Astrocyte (in vitro differentiated cells and primary cell): ENCODE measurements around the gene SH3RF1. TPM values are rescaled to one million over a fixed set of nuclear protein-coding genes. Genes with fewer than 3 reads are reported as not detected.

Experiments used
- DNase-seq: peaks from one replicate; pipeline ENCODE4 v3.0.0-alpha.2; 2010; ENCODE audit warnings: low read depth
- FAIRE-seq: peaks from 2 replicates; lab custom pipeline; 2011; peaks lifted over from hg19 to GRCh38; lab: Jason Lieb, UNC
- H2AFZ ChIP-seq: 2 replicates; pipeline ENCODE4 v1.6.0; 2012; ENCODE audit warnings: low read depth, low read length, inconsistent platforms
- H3K27ac ChIP-seq: 2 replicates; pipeline ENCODE4 v1.5.1; 2011; ENCODE audit warnings: low read depth, low read length, inconsistent platforms
- H3K27me3 ChIP-seq: 2 replicates; pipeline ENCODE4 v1.6.0; 2011; ENCODE audit warnings: low read length, inconsistent platforms; ENCODE audit not compliant: insufficient read depth
- H3K36me3 ChIP-seq: 2 replicates; pipeline ENCODE4 v1.5.1; 2011; ENCODE audit warnings: low read length, inconsistent platforms; ENCODE audit not compliant: insufficient read depth
- H3K4me1 ChIP-seq: 2 replicates; pipeline ENCODE4 v1.5.1; 2011; ENCODE audit warnings: low read length, inconsistent platforms; ENCODE audit not compliant: insufficient read depth
- H3K4me2 ChIP-seq: 2 replicates; pipeline ENCODE4 v1.6.0; 2012; ENCODE audit warnings: low read length, inconsistent platforms
- H3K4me3 ChIP-seq: 2 replicates; pipeline ENCODE4 v1.5.1; 2011; ENCODE audit warnings: low read depth, mild to moderate bottlenecking, low read length, inconsistent platforms; ENCODE audit not compliant: insufficient read depth
- H3K79me2 ChIP-seq: 2 replicates; pipeline ENCODE4 v1.6.0; 2012; ENCODE audit warnings: mild to moderate bottlenecking, low read length, inconsistent platforms; ENCODE audit not compliant: insufficient read depth
- H3K9ac ChIP-seq: 2 replicates; pipeline ENCODE4 v1.6.0; 2012; ENCODE audit warnings: mild to moderate bottlenecking, low read length, inconsistent platforms
- H3K9me3 ChIP-seq: 2 replicates; pipeline ENCODE4 v1.5.1; 2012; ENCODE audit warnings: low read depth, mild to moderate bottlenecking, low read length, inconsistent platforms; ENCODE audit not compliant: insufficient read depth
- H4K20me1 ChIP-seq: 2 replicates; pipeline ENCODE4 v1.6.0; 2012; ENCODE audit warnings: low read length, inconsistent platforms; ENCODE audit not compliant: insufficient read depth
- H3K27ac Mint-ChIP-seq: one replicate; pipeline ENCODE4 v1.8.0; 2021; ENCODE audit warnings: mild to moderate bottlenecking, mixed read lengths; ENCODE audit not compliant: unreplicated experiment
- H3K27me3 Mint-ChIP-seq: one replicate; pipeline ENCODE4 v1.8.0; 2021; ENCODE audit warnings: low read depth, mixed read lengths; ENCODE audit not compliant: unreplicated experiment
- H3K36me3 Mint-ChIP-seq: one replicate; pipeline ENCODE4 v1.8.0; 2021; ENCODE audit warnings: low read depth, mixed read lengths; ENCODE audit not compliant: unreplicated experiment
- H3K4me1 Mint-ChIP-seq: one replicate; pipeline ENCODE4 v1.8.0; 2021; ENCODE audit warnings: low read depth, mixed read lengths; ENCODE audit not compliant: unreplicated experiment
- H3K4me3 Mint-ChIP-seq: one replicate; pipeline ENCODE4 v1.8.0; 2021; ENCODE audit warnings: mild to moderate bottlenecking, moderate library complexity, mixed read lengths; ENCODE audit not compliant: unreplicated experiment
- H3K9me3 Mint-ChIP-seq: one replicate; pipeline ENCODE4 v1.8.0; 2021; ENCODE audit warnings: mild to moderate bottlenecking, mixed read lengths; ENCODE audit not compliant: unreplicated experiment
- CTCF ChIP-seq: IDR thresholded peaks from 2 replicates; pipeline ENCODE4 v1.5.1; 2011; ENCODE audit warnings: low read depth, mild to moderate bottlenecking, inconsistent platforms, low read length, moderate library complexity; ENCODE audit not compliant: insufficient read depth
- EZH2 ChIP-seq: IDR thresholded peaks from 2 replicates; pipeline ENCODE4 v1.6.1; 2012; ENCODE audit warnings: mild to moderate bottlenecking, low read length, inconsistent platforms; ENCODE audit not compliant: insufficient read depth
- total RNA-seq: library from RNA; stranded (reverse); gene quantifications from 2 replicates; pipeline ENCODE4 v1.2.1, GENCODE V29; 2021

SH3RF1 gene
- total RNA-seq, 1 donor from 2014 or later: 25.9 TPM

- H3K36me3 ChIP-seq: peaks cover 24% of the 10 kb centered on the region
- TF ChIP-seq CTCF (no peak), EZH2 (no peak)
- Mint-ChIP-seq H3K36me3 (peaks cover 6% of the 10 kb centered on the region), H3K4me3 (no peak overlapping the region), H3K27me3 (no peaks in the 10 kb centered on the region), H3K9me3 (no peaks in the 10 kb centered on the region), H3K4me1 (peaks cover 7% of the 10 kb centered on the region), H3K27ac (no peak overlapping the region)
- no peaks in the 10 kb centered on the region for H4K20me1 ChIP-seq
- FAIRE-seq (no peak), DNase-seq (no peak)
- H3K4me2 ChIP-seq: no peak overlapping the region
- H3K27ac ChIP-seq: no peak overlapping the region
- peaks cover 52% of the 10 kb centered on the region for H3K79me2 ChIP-seq
- no peaks in the 10 kb centered on the region for H3K9me3 ChIP-seq
- H3K27me3 ChIP-seq: no peaks in the 10 kb centered on the region
- peaks cover 13% of the 10 kb centered on the region for H3K4me1 ChIP-seq
- H2AFZ ChIP-seq: no peak overlapping the region
- H3K4me3 ChIP-seq: no peak overlapping the region
- H3K9ac ChIP-seq: no peak overlapping the region
These were observed 116.6 kb downstream of the SH3RF1 start for GRCh38 chr4:169154121-169154520.

DNA sequence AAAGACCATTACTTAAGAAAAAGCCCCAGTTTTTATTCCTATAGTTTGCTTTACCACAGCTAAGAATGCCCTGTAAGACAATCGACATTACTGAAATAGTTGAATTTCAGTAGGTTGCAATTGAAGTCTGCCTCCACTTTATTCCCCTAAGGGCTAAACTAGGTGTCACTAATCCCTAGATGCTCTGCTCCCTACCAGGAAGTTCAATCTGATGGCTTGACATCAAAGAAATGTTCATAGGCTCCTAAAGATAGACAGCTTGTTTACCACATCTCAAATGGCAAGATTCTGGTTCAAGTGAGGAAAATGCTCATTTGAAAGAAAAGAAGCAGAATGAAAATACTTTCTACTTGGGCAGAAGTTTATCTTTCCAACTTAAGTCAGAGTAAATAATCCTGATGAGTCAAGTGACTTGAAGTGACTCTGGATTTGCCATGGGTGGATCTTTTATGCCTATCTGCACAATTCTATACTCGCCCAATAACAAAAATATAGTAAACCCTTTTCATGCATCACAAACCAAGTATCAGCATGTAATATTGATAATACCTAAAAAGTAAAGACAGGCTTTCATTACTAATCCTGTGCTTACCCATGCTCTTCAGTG lies 117.2 kb downstream of the SH3RF1 start:
- no peaks in the 10 kb centered on the region for H4K20me1 ChIP-seq
- Mint-ChIP-seq H3K36me3 (peaks cover 6% of the 10 kb centered on the region), H3K4me3 (no peak overlapping the region), H3K9me3 (no peaks in the 10 kb centered on the region), H3K4me1 (peaks cover 4% of the 10 kb centered on the region), H3K27me3 (no peaks in the 10 kb centered on the region), H3K27ac (no peak overlapping the region)
- no peak overlapping the region for H2AFZ ChIP-seq
- H3K9ac ChIP-seq: no peak overlapping the region
- no peaks in the 10 kb centered on the region for H3K9me3 ChIP-seq
- H3K27ac ChIP-seq: no peak overlapping the region
- peaks cover 27% of the 10 kb centered on the region for H3K36me3 ChIP-seq
- FAIRE-seq (no peak), DNase-seq (no peak)
- peaks cover 8% of the 10 kb centered on the region for H3K4me1 ChIP-seq
- TF ChIP-seq CTCF: no peak
- TF ChIP-seq EZH2: no peak
- H3K27me3 ChIP-seq: no peaks in the 10 kb centered on the region
- H3K79me2 ChIP-seq: peaks cover 47% of the 10 kb centered on the region
- no peak overlapping the region for H3K4me3 ChIP-seq
- H3K4me2 ChIP-seq: no peak overlapping the region

- peaks cover 8% of the 10 kb centered on the region for H3K4me1 ChIP-seq
- no peak for FAIRE-seq
- no peak overlapping the region for H2AFZ ChIP-seq
- no peak overlapping the region for H3K4me2 ChIP-seq
- peaks cover 40% of the 10 kb centered on the region for H3K79me2 ChIP-seq
- Mint-ChIP-seq H3K36me3 (peaks cover 6% of the 10 kb centered on the region), H3K27ac (no peak overlapping the region), H3K27me3 (no peaks in the 10 kb centered on the region), H3K4me1 (peaks cover 6% of the 10 kb centered on the region), H3K4me3 (no peak overlapping the region), H3K9me3 (no peaks in the 10 kb centered on the region)
- no peak overlapping the region for H3K9ac ChIP-seq
- TF ChIP-seq CTCF (peak; percentile 8), EZH2 (no peak)
- no peak overlapping the region for H3K4me3 ChIP-seq
- no peaks in the 10 kb centered on the region for H3K27me3 ChIP-seq
- no peak overlapping the region for H3K27ac ChIP-seq
- no peaks in the 10 kb centered on the region for H3K9me3 ChIP-seq
- H4K20me1 ChIP-seq: no peaks in the 10 kb centered on the region
- no peak for DNase-seq
- peaks cover 33% of the 10 kb centered on the region for H3K36me3 ChIP-seq
These were observed 117.9 kb downstream of the SH3RF1 start for GRCh38 chr4:169152899-169153298.
